ENCODE results near the gene RHOV. TPM values are rescaled to one million over a fixed set of nuclear protein-coding genes. Genes with fewer than 3 reads are reported as not detected.

The RHOV gene
- total and polyA plus RNA-seq, 2 of the 4 experiments (the other 2 are of a cell fraction): 0.10 TPM; not detected in 1

DNA sequence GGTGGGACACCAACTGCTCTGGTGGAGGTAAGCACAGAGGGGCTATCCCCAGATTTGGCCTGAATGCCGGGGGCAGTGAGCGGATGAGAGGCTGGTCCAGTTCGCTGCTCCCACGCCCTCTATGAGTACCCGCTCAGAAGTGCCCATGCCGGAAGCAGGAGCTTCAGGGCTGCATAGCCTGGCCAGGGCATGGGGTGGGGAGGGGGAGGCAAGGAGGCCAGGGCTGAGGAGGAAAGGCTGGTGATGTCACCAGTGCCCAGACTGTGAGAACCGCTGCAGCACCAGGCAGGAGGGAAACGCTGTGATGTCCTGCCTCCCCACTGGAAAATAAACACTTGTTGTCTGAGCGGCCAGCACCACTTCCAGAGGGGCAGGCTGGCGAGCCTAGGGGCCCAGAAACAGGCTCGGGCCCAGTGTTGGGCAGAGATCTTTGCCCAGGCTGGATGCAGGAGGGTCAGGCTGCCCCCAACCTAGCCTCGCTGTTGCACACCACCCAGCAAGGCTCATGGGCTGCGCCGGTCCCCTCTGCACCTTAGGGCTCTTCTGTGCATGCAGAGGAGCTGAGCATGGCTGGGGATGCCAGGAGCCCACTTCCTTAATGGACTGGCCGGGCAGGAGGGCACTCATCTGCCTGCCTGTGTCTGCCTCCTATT lies 44.2 kb upstream of the RHOV start:
- Histone ChIP-seq H2BK5ac (ENCODE audit: low read depth, low read length, poor library complexity, severe bottlenecking) (no peak overlapping the region), H3K23ac (ENCODE audit: low read depth, low read length) (no peak overlapping the region), H3K27me3 (ENCODE audit: control insufficient read depth, insufficient read depth, low read length) (no peaks in the 10 kb centered on the region), H2AK9ac (replicated peaks; ENCODE audit: low read depth, low read length, poor library complexity) (peak overlapping the region; percentile 42), H2AFZ (replicated peaks; ENCODE audit: low read length, poor library complexity) (peak overlapping the region; percentile 65), H3K14ac (replicated peaks; ENCODE audit: low read depth, low read length) (no peak overlapping the region), H3K4me2 (ENCODE audit: low read depth, low read length) (no peak overlapping the region), H3K27ac (ENCODE audit: insufficient read depth, low read length) (no peak overlapping the region), H4K91ac (ENCODE audit: insufficient read depth, low read depth, low read length) (no peak overlapping the region), H3K4me1 (ENCODE audit: control insufficient read depth, insufficient read depth, low read length) (peaks cover 2% of the 10 kb centered on the region; the same call in 1 of the 2 replicates), H3K4ac (ENCODE audit: low read depth, low read length) (no peak overlapping the region), H3K9ac (ENCODE audit: low read depth, low read length) (no peak overlapping the region), H4K8ac (ENCODE audit: low read depth in 2 of 2, low read length in 2 of 2) (no peak overlapping the region), H3K4me3 (ENCODE audit: insufficient read depth, low read depth, low read length) (no peak overlapping the region), H2BK20ac (ENCODE audit: low read depth, low read length) (no peak overlapping the region), H3K79me1 (ENCODE audit: low read depth in 1 of 2, low read length in 2 of 2) (no peaks in the 10 kb centered on the region), H3K36me3 (ENCODE audit: control insufficient read depth, insufficient read depth, low read length) (no peaks in the 10 kb centered on the region), H3K18ac (ENCODE audit: low read depth, low read length) (no peak overlapping the region), H2BK120ac (ENCODE audit: low read depth, low read length) (no peak overlapping the region), H3K9me3 (ENCODE audit: control insufficient read depth, insufficient read depth, low read length) (no peaks in the 10 kb centered on the region), H3K9me1 (ENCODE audit: insufficient read depth, low read length) (peaks cover 4% of the 10 kb centered on the region), H3K56ac (ENCODE audit: extremely low read depth, insufficient read depth, low read length) (no peak overlapping the region), H4K20me1 (ENCODE audit: insufficient read depth, low read length) (no peaks in the 10 kb centered on the region), H2AK5ac (ENCODE audit: low read depth, low read length) (no peak overlapping the region; the same call in 1 of the 2 replicates), H4K5ac (ENCODE audit: low read depth, low read length) (no peak overlapping the region), H2BK15ac (ENCODE audit: low read depth, low read length) (no peak overlapping the region; the same call in 2 of the 3 replicates)
- ChIA-PET POLR2A (ENCODE audit: unreplicated experiment) (no interaction called here), CTCF (no interaction called here)
- in situ Hi-C loops (cut with MboI; ENCODE audit: low sequenced_read_pairs) (no loop called here), dilution Hi-C loops (cut with HindIII; ENCODE audit: low sequenced_read_pairs, unreplicated experiment) (no loop called here), intact Hi-C loops (cut with micrococcal nuclease) (no loop called here)
- TF ChIP-seq MAZ (IDR thresholded peaks at IDR 0.05; ENCODE audit: borderline replicate concordance, low read depth, low read length): no peak
- no peak for TF ChIP-seq SMC3 (IDR thresholded peaks at IDR 0.05; ENCODE audit: low read depth, low read length)
- no peak for TF ChIP-seq BHLHE40 (IDR thresholded peaks at IDR 0.05; ENCODE audit: low read depth, low read length)
- TF ChIP-seq CHD1 (IDR thresholded peaks at IDR 0.05; ENCODE audit: low read depth, low read length): no peak
- no peak for TF ChIP-seq RCOR1 (IDR thresholded peaks at IDR 0.05; ENCODE audit: insufficient replicate concordance, low read length)
- no peak for TF ChIP-seq RAD21 (IDR thresholded peaks at IDR 0.05; ENCODE audit: low read length)
- TF ChIP-seq MXI1 (IDR thresholded peaks at IDR 0.05; ENCODE audit: borderline replicate concordance, low read depth, low read length): no peak
- TF ChIP-seq, protein P1, sequence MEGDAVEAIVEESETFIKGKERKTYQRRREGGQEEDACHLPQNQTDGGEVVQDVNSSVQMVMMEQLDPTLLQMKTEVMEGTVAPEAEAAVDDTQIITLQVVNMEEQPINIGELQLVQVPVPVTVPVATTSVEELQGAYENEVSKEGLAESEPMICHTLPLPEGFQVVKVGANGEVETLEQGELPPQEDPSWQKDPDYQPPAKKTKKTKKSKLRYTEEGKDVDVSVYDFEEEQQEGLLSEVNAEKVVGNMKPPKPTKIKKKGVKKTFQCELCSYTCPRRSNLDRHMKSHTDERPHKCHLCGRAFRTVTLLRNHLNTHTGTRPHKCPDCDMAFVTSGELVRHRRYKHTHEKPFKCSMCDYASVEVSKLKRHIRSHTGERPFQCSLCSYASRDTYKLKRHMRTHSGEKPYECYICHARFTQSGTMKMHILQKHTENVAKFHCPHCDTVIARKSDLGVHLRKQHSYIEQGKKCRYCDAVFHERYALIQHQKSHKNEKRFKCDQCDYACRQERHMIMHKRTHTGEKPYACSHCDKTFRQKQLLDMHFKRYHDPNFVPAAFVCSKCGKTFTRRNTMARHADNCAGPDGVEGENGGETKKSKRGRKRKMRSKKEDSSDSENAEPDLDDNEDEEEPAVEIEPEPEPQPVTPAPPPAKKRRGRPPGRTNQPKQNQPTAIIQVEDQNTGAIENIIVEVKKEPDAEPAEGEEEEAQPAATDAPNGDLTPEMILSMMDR (conservative IDR thresholded peaks at IDR 0.05; ENCODE audit: low read depth, low read length): no peak
- no peak for TF ChIP-seq RFX5 (IDR thresholded peaks at IDR 0.05; ENCODE audit: low read depth, low read length)
- TF ChIP-seq MAFK (IDR thresholded peaks at IDR 0.05; ENCODE audit: low read depth, low read length): no peak
- TF ChIP-seq, protein P2, sequence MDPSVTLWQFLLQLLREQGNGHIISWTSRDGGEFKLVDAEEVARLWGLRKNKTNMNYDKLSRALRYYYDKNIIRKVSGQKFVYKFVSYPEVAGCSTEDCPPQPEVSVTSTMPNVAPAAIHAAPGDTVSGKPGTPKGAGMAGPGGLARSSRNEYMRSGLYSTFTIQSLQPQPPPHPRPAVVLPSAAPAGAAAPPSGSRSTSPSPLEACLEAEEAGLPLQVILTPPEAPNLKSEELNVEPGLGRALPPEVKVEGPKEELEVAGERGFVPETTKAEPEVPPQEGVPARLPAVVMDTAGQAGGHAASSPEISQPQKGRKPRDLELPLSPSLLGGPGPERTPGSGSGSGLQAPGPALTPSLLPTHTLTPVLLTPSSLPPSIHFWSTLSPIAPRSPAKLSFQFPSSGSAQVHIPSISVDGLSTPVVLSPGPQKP (IDR thresholded peaks at IDR 0.05; ENCODE audit: borderline replicate concordance, low read depth, low read length): no peak
- no TSS peak for BruUV-seq (replicated peaks)
- ATAC-seq (ENCODE audit: low read depth) (no peak), DNase-seq (no peak)
- WGBS, 2 experiments (ENCODE audit: extremely low coverage in 2 of 2, insufficient read length in 1 of 2): 93% methylated on average over 4 of the region's 15 CpGs; no CpG with 5 or more reads in 1 of the 2 experiments

Data from IMR-90 (cell line).